SHP77 treated with DMSO at 0.1 percent for 48 hours (cell line): ENCODE results near the gene CELF5.
"Not testable (repeated sequence)": the region's sequence is repeated elsewhere in the genome, so short reads cannot be mapped to it uniquely, and the experiment has no call there.

Source experiments
- DNase-seq: peaks from one replicate; lab custom pipeline; 2025; lab: John Stamatoyannopoulos, UW

CELF5 gene

DNA sequence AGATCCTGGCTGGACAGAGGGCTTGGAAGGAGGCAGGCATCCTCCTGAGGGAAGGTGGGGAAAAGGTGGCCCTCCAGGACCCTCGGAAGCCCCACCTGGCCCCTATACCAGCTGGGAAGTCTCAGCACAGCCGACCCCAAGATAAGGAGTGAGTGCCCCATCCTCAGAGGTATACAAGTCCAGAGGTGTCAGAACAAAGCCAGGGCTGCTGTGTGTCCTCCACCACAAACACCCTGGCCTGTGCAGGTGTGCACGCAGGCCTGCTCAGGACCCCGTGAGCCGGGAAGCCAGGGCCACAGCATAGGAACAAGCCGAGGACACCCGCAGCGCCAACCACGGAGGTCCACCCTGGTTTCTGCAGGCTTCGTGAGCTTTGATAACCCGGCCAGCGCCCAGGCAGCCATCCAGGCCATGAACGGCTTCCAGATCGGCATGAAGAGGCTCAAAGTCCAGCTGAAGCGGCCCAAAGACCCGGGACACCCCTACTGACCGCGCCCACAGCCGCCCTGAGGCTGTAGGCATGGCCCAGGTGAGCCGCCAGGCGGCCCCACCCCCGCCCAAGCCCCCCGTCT lies 68.6 kb downstream of the CELF5 start:
- no peak for DNase-seq

DNA sequence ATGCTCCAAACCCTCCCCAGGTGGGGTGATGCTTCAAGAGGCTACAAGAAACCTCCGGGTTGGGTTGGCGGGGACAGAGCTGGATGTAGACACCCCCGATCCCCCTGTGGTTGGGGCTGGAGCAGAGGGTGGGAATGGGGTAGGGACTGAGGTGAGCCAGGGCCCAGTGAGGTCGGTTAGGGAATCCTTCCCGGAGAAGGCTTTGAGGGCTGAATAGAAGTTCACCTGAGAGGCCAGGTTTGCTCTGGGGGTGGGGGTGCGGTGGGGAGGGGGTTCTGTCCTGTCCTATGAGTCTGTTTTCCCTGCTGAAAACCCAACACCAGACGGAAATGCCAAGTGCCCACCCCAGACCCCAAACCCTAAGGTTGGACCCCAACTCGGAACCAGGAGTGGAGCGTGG lies 69.1 kb downstream of the CELF5 start:
- DNase-seq = no peak

DNA sequence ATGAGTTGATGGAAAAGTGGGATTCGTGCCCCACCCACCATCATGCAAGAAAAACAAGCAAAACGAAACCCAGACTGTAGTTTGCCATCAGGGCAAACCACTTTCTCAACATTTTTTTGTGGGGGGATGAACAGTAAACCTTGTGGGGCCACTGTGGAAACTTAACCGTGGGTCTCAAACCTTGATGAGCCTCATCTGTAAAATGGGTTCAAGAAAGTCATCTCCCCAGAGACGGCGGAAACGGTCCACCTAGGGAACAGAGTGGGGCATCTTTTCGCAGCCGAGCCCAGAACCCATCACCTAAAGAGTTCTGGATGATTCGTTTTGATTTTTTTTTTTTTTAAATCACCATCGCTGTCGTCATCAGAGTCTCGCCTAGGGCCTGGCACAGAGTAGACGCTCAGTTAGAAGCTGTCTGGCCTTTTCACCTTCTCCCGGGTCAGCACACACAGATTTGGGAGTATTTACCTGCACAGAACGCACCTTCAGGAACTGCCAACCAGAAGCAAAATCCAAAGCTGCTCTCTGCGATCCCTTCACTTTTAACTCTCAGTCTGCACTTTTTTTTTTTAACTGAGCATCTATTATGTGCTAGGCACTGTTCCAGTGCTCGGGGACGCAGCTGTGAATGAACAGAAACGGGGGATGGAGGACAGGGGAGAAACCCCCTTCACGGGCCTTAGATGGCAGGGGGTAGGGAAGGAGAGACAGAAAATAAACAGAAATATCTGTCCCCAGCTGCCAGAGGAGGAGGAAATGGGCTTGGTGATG lies 69.8 kb downstream of the CELF5 start:
- DNase-seq = no peak

DNA sequence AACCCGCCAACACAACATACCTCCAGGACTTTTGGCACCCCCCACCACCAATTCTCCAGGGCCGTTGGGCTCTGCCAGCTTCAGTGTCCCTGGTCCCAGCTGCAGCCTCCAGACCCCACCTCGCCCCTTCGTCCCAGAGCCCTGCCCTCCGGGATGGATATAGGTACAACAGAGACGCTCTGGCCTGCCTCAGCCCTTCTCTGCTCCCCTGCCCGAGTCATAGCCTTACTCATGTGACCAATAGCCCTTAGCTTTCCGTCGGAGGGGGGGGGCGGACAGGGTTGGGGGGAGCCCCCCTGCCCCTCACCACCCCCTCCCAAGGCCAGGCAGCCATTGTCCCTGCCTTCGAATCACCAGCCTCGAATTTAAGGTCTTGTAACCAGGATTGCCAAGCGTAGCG lies 71.1 kb downstream of the CELF5 start:
- no peak for DNase-seq

DNA sequence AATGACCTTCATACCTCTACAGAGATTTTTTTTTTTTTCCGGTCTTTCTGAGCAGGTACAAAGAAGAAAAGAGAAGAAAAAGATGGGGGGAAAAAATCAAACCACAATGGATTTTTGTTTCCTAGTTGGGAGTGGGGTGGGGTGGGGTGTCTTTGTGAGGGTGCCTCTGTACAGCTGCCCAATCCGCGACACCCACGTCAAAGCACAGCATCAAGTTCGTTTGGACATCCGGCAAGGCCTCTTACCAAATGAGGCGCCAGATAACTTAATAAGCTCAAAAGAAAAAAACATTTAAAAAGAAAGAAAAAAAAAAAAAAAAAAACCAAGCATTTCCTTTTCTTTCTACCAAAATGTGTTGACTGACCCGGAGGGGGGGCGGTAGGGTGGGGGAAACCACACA lies 71.6 kb downstream of the CELF5 start:
- DNase-seq = no peak

DNA sequence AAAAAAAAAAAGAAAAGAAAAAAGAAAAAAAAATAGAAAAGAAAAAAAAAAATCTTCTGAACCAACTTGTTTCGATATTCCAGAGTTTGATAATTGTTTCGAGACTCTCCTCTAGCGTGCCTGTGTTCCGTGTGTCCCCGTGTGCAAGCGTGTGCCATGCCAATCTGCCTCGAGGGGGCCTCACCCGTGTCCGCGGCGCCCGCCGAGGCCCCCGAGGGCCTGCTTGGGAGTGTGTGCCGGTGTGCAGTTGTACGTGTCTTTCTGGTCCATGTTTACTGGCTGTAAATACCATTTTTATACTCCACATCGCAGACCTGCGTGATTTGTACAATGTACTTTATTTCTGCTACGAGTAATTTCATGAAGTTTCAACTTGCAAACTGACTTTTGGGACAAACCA lies 72.0 kb downstream of the CELF5 start:
- no peak for DNase-seq

DNA sequence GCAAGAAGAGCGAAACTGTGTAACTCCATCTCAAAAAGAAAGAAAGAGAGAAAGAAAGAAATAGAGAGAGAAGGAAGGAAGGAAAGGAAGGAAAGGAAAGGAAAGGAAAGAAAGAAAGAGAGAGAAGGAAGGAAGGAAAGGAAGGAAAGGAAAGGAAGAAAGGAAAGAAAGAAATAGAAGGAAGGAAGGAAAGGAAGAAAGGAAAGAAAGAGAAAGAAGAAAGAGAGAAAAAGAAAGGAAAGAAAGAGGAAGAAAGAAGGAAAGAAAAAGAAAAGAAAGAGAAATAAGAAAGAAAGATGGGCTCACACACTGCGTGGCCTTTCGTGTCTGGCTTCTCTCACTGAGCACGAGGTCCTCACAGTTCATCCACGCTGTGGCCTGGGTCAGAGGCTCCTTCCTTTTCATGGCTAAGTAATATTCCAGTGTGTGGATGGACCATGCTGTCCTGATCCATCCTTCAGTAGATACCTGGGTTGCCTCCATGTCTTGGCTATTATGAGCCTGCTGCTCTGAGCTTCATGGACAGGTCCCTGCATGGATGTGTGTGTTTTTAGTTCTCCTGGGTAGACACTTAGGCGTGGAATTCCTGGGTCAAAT lies 74.5 kb downstream of the CELF5 start:
- DNase-seq = no peak

DNA sequence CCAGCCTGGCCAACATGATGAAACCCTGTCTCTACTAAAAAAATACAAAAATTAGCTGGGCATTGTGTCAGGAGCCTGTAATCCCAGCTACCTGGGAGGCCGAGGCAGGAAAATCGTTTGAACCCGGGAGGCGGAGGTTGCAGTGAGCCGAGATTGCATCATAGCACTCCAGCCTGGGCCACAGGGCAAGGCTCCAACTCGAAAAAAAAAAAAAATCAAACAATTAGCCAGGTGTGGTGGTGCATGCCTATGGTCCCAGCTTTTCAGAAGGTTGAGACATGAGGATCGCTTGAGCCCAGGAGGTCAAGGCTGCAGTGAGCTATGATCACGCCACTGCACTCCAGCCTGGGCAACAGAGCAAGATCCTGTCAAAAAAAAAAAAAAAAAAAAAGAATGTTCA lies 76.1 kb downstream of the CELF5 start:
- not testable (repeated sequence) for DNase-seq

DNA sequence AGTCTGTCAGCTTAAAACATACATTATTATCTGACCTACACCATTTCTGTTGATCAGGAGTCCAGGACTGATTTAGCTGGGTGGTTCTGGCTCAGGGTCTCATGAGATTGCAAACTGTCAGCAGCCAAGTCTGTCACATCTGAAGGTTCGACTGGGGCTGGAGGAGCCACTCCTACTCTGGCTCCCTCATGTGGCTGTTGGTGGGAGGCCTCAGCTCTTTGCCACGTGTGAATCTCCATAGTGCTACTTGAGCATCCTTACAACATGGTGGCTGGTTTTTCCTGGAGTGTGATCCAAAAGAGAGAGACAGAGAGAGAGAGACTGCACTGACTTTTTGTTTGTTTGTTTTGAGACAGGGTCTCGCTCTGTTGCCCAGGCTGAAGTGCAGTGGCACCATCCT lies 78.3 kb downstream of the CELF5 start:
- DNase-seq = no peak

DNA sequence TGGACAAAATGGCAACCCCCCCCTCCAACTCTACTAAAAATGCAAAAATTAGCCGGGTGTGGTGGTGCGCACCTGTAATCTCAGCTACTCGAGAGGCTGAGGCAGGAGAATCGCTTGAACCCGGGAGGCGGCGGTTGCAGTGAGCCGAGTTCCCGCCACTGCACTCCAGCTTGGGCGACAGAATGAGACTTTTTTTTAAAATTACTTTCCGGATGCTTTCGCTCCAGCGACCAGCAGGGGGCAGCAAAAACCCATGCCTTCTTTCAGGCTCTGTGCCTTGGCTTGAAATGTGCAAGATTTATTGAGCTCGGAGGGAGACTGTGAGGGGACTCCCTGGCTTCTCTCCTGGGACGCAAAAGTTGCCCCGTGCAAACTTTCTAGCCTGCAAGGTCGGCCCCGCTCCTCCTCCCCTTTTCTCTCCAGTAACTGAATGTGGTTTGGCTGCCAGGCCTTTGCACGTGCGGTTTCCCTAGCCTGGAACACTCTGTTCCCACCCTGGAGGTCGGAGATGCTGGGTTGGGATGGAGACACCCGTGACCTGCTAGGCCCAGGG lies 80.5 kb downstream of the CELF5 start:
- no peak for DNase-seq

DNA sequence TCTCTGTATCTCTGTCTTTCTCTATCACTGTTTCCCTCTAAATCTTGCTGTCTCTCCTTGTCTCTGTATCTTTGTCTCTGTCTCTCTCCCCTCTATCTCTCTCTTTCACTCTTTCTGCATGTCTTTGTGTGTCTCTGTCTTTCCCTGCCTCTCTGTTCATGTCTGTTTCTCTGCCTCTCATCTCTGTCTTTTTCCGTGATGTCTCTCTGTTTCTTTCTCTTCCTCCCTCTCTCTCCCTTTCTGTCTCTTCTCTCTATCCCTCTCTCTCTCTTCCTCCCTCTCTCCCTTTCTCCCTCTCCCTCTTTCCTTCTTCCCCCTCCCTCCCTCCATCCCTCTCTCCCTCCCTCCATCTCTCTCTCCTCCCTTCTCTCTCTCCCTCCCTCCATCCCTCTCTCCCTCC lies 85.3 kb downstream of the CELF5 start:
- DNase-seq = no peak

DNA sequence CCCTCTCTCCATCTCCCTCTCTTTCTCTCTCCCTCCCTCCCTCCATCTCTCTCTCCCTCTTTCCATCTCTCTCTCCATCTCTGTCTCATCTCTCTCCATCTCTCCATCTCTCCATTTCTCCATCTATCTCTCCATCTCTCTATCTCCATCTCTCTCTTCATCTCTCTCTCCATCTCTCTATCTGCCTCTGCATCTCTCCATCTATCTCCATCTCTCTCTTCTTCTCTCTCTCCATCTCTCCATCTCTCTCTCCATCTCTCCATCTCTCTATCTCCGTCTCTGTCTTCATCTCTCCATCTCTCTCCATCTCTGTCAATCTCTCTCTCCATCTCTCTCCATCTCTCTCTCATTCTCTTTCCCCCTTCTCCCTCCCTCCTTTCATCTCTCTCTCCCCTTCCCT lies 85.8 kb downstream of the CELF5 start:
- DNase-seq = no peak

DNA sequence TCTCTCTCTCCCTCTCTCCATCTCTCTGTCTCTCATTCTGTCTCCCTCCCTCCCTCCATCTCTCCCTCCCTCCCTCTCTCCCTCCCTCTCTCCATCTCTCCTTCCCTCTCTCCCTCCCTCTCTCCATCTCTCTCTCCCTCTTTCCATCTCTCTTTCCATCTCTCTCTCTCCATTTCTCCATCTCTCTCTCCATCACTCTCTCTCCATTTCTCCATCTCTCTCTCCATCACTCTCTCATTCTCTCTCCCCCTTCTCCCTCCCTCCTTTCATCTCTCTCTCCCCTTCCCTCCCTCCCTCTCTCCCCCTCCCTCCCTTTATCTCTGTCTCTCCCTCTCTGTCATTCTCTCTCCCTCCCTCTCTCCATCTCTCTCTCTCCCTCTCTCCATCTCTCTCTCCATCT lies 86.2 kb downstream of the CELF5 start:
- no peak for DNase-seq

DNA sequence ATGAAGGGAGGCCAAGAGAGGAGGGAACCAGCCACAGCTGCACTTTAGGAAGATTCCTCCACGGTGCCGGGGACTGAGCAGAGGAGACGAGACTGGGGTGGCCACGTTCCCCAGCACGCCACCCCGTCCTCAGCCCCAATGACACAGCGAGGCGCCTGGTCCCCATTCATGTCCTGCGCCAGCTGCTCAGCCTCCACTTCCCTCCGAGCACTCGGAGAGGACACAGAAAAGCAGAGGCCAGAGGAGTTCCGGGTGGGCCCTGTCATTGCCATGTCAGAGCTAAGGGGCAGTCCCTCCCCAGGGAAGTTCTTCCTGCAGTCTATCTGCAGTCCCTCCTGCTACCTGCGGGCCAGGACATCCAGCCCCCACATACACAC lies 88.7 kb downstream of the CELF5 start:
- no peak for DNase-seq

DNA sequence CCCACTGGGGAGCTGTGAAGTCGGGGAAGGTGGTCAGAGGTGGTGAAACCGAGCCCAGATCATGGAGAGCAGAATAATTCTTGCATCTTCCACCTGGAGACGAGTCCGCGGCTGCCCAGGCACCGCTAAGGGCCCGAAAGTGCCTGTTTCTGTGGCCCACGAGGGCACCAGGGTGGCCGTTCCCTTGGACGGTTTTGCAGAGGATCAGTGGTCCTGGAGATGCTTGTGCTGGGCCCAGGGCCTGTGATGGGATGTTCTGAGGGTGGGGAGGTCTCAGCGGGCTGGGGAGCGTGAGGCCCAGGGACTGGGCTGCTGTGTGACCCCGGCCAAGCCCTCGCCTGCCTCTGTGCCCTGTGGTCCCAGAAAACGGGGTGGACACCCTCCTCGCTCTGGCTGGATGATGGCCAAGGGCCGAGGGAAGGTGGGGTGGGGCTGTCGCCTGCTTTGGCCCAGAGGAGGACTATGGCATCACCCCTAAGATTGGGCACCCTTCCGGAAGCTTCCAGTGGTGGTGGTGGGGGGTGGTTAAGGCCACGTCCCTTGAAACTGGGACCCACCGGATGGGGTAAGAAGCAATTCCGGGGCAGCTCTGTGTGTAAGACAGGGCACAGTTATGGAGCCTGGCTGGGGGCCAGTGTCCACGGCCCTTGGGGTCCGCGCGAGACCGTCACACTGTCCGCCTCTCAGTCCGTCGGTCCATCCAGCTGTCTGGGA lies 90.7 kb downstream of the CELF5 start:
- no peak for DNase-seq

DNA sequence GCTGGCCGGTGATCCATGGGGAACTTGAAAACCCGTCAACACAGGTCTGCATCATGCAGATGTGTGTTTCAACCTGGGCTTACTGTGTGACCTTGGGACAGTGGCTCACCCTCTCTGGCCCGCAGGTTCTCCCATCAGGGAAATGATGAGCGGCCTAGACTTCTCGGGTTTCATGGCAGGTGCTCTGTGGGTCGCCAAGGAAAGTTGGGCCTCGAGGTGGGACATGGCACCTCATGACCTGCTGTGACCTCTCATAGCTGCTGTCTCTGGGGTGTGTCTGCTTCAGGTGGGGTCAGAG lies 91.2 kb downstream of the CELF5 start:
- DNase-seq = no peak

DNA sequence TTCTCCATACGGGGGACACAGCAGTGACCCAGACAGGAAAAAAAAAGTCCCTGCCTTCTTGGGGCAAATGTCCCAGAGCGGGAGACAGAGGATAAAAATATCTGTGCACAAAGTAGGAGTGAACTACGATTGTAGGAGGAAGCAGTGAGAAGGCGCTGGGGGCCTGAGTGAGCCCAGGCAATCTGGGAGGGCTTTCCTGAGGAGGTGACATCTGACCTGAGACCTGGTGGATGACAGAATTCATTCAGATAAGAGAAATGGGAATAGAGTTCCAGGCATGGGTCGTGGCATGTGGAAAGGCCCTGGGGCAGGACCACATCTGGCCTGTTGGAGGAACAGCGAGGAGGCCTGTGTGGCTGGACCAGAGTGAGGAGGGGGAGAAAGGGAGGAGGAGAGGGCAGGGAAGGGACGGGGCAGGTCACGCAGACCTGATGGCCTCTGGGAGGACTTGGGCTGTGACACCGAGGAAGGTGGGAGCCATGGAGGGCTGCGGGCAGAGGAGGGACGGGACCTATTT lies 91.7 kb downstream of the CELF5 start:
- DNase-seq = no peak

DNA sequence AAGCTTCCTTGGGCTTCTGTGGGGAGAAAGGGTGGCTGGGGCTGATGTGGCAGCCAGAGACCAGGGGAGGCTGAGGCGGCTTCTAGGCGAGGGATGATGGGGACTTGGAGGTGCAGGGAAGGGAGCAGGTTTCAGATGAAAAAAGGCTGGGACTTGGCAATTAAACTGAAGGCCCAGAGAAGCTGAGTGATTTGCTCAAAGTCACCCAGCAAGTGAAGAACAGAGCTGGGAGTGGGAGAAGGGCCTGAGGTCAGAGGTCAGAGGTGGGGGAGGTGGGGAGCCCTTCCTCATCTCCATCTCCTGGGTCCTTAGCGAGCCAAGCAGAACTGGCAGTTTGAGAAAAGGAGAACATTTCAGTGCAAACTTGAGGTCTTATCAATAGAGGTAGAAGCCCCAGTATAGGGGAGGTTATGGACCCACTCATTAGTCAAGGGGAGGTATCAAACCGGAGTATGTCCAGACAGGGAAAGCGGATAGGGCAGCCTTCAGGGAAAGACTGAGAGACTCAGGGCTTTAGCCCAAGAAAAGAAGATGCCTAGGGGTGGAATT lies 92.3 kb downstream of the CELF5 start:
- DNase-seq = no peak

DNA sequence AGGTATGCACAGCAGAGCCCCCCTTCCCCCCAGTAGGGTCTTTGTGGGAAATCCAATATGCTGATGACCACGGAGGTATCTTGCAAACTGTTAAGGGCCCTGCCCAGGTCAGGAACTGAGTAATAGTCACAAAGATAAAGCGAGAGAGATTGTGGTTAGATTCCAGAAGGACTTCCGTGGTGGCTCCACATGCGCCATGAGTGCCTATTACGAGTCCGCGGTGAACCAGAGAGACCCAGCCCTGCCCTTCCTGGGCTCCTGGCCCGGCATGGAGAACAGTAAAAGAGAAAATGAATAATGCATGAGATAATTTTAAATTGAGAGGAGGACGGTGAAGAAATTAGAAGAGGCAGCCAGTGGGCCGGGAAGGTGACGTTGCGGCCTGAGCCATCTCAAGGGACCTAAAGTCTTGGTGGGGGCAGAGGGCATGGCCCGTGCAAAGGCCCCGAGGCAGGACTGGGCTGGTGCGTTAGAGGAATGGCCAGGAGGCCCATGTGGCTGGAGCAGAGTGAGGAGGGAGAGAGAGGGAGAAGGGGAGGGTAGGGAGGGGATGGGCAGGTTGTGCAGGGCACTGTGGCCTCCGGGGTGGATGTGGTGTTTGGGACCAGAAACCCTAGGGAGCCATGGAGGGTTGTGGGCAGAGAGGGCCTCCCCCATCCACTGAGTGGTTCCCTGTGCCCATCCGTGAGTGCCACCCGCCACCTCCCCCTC lies 95.3 kb downstream of the CELF5 start:
- DNase-seq = no peak

DNA sequence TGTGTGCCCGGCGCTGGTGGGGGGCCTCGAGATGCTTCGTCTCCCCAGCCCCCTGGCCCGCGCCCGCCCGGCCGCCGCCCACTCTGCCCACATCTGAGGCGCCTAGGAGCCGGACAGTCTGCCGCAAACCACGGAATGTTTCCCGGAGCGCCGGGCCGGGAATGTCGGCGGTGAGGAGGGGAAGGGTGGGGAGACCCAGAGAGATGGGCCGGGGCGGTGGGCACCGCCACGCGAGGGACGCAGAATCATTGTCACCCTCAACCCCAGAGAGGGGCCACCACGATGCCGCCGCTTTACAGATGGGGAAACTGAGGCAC lies 95.9 kb downstream of the CELF5 start:
- no peak for DNase-seq

DNA sequence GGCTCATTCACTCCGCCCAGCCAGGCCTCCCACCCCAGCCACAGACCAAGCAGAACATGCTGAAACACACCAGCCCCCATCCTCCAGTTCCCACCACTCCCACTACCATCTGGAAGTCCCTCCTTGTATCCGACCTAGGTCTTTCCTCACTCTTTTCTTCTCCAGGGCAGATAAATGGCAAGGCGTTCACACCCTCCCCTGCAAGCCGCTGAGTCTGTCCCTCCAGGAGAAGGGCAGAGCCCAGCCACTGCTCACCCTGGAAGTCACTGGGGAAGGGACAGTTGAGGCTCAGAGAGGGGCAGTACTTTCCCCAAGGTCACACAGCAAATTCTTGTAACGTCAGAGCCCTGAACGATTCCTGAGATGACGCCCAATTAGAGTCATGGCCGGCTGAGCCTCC lies 96.4 kb downstream of the CELF5 start:
- DNase-seq = no peak

DNA sequence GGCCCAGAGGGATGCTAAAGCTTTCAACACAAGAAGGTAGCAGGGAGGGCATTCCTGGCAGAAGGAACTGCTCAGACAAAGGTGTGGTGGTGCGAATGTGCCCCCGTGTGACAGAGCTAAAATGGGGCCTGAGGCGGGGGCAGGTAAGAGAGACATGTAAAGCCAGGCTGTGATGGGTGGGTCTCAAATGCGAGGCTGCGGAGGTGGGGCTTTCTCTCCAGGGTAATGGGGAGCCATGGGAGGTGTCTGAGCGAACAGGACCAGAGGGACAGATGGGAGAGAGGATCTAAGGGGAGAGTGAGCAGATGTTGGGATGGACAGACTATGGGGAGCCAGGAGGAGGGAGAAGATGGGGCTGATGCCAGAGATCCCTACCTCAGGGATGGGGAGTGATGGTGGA lies 97.2 kb downstream of the CELF5 start:
- no peak for DNase-seq
